Astrocyte (in vitro differentiated cells and primary cell): ENCODE measurements around the gene MEGF11.

Experiments
- EZH2 ChIP-seq: IDR thresholded peaks from 2 replicates; pipeline ENCODE4 v1.6.1; 2012; ENCODE audit warnings: mild to moderate bottlenecking, low read length, inconsistent platforms; ENCODE audit not compliant: insufficient read depth
- TF ChIP-seq, protein P1 (sequence below): IDR thresholded peaks from 2 replicates; pipeline ENCODE4 v1.5.1; 2011; ENCODE audit warnings: low read depth, mild to moderate bottlenecking, inconsistent platforms, low read length, moderate library complexity; ENCODE audit not compliant: insufficient read depth

DNA sequence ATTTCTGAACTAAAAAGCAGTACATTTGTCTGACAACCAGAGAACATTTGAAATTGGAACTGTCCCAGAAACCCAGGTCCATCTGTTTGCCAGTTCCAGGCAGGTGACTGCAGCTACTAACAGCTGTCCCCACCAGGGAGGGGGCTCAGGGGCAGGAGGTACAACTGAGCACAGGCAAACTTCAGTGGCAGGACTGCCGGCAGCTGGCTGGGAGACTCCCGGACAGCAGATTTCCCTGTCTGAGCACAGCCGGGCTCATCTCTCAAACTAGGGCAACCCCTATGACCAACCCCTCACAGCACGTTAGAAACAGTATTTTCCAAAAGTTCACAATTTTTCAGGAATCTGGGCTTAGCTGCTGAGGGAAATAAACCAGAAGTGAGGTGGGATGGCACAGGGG, 88.8 kb downstream of the MEGF11 start:
- no peak for TF ChIP-seq EZH2
- TF ChIP-seq, protein P1, sequence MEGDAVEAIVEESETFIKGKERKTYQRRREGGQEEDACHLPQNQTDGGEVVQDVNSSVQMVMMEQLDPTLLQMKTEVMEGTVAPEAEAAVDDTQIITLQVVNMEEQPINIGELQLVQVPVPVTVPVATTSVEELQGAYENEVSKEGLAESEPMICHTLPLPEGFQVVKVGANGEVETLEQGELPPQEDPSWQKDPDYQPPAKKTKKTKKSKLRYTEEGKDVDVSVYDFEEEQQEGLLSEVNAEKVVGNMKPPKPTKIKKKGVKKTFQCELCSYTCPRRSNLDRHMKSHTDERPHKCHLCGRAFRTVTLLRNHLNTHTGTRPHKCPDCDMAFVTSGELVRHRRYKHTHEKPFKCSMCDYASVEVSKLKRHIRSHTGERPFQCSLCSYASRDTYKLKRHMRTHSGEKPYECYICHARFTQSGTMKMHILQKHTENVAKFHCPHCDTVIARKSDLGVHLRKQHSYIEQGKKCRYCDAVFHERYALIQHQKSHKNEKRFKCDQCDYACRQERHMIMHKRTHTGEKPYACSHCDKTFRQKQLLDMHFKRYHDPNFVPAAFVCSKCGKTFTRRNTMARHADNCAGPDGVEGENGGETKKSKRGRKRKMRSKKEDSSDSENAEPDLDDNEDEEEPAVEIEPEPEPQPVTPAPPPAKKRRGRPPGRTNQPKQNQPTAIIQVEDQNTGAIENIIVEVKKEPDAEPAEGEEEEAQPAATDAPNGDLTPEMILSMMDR, result no peak
